Measurements from ENCODE around the gene CCDC85C. TPM values are rescaled to one million over a fixed set of nuclear protein-coding genes. Genes with fewer than 3 reads are reported as not detected.

CCDC85C gene
- total RNA-seq, 1 experiment from 2014 or later, result 35.8 TPM

DNA sequence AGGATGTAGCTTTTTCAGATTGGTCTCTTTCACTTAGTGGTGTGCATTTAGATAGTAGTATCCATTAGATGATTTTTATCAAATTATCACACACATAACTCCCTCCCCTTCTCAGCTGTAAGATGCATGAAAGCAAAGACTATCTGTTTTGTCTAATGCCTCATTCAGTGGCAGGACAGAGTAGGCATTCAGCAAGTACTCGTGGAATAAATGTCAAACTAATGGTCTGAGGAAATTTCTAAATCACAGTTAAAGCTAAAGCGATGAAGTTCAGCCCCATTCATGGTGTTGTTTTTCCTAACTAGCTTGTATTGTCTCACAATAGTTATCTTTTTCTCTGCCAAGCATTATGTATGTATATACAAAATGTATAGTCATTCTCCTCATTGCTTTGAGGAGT, 106.7 kb downstream of the CCDC85C start (continued):
- TF ChIP-seq, protein P1, sequence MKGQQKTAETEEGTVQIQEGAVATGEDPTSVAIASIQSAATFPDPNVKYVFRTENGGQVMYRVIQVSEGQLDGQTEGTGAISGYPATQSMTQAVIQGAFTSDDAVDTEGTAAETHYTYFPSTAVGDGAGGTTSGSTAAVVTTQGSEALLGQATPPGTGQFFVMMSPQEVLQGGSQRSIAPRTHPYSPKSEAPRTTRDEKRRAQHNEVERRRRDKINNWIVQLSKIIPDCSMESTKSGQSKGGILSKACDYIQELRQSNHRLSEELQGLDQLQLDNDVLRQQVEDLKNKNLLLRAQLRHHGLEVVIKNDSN (CRISPR knock-in tag; IDR thresholded peaks at IDR 0.05), result no peak
- TF ChIP-seq SMAD3 (CRISPR knock-in tag; IDR thresholded peaks at IDR 0.05; ENCODE audit: borderline replicate concordance) (no peak), ZNF121 (CRISPR knock-in tag; IDR thresholded peaks at IDR 0.05) (no peak), JUN (CRISPR knock-in tag; IDR thresholded peaks at IDR 0.05) (no peak)
- TF ChIP-seq, protein P2, sequence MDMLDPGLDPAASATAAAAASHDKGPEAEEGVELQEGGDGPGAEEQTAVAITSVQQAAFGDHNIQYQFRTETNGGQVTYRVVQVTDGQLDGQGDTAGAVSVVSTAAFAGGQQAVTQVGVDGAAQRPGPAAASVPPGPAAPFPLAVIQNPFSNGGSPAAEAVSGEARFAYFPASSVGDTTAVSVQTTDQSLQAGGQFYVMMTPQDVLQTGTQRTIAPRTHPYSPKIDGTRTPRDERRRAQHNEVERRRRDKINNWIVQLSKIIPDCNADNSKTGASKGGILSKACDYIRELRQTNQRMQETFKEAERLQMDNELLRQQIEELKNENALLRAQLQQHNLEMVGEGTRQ (CRISPR knock-in tag; IDR thresholded peaks at IDR 0.05), result no peak
- TF ChIP-seq, protein P3, sequence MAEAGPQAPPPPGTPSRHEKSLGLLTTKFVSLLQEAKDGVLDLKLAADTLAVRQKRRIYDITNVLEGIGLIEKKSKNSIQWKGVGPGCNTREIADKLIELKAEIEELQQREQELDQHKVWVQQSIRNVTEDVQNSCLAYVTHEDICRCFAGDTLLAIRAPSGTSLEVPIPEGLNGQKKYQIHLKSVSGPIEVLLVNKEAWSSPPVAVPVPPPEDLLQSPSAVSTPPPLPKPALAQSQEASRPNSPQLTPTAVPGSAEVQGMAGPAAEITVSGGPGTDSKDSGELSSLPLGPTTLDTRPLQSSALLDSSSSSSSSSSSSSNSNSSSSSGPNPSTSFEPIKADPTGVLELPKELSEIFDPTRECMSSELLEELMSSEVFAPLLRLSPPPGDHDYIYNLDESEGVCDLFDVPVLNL (CRISPR knock-in tag; IDR thresholded peaks at IDR 0.05; ENCODE audit: borderline replicate concordance, low read depth), result no peak

DNA sequence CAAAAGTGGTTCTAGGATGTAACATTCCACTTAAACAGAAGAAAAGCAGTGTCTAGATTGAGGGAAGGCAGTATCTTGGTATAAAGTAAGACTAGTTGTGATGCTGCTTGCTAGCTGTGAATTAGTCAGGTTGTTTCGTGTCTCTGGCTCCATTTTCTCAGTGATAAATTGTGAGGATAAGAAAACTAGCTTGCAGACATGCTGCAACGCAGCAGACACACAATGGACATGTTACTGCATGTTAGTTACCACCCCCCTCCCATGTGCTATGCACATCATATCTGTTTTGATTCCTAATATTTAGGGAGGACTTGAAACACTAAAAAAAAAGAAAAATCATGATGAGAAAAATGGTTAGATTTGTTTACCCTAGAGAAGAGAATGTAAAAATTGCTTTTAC, 119.9 kb downstream of the CCDC85C start:
- ChIA-PET POLR2A (no interaction called here), CTCF (no interaction called here)
- Mint-ChIP-seq H3K9me3 (no peaks in the 10 kb centered on the region), H3K36me3 (no peaks in the 10 kb centered on the region), H3K4me3 (no peak overlapping the region), H3K27ac (no peak overlapping the region; the same call in 1 of the 2 replicates), H3K4me1 (peaks cover 20% of the 10 kb centered on the region), H3K27me3 (ENCODE audit: low read depth) (no peaks in the 10 kb centered on the region)
- DNase-seq (ENCODE audit: low spot score) (no peak), ATAC-seq (no peak)
- TF ChIP-seq, protein P4, sequence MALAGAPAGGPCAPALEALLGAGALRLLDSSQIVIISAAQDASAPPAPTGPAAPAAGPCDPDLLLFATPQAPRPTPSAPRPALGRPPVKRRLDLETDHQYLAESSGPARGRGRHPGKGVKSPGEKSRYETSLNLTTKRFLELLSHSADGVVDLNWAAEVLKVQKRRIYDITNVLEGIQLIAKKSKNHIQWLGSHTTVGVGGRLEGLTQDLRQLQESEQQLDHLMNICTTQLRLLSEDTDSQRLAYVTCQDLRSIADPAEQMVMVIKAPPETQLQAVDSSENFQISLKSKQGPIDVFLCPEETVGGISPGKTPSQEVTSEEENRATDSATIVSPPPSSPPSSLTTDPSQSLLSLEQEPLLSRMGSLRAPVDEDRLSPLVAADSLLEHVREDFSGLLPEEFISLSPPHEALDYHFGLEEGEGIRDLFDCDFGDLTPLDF (CRISPR knock-in tag; IDR thresholded peaks at IDR 0.05), result no peak
- TF ChIP-seq TEAD1 (CRISPR knock-in tag; IDR thresholded peaks at IDR 0.05) (no peak), ETV6 (CRISPR knock-in tag; IDR thresholded peaks at IDR 0.05) (no peak), HMGA2 (CRISPR knock-in tag; IDR thresholded peaks at IDR 0.05) (no peak), CREM (CRISPR knock-in tag; IDR thresholded peaks at IDR 0.05) (no peak), MXD4 (CRISPR knock-in tag; IDR thresholded peaks at IDR 0.05; ENCODE audit: borderline replicate concordance) (no peak), ATF1 (CRISPR knock-in tag; IDR thresholded peaks at IDR 0.05) (no peak), ESRRA (CRISPR knock-in tag; IDR thresholded peaks at IDR 0.05; ENCODE audit: borderline replicate concordance) (no peak), ZNF232 (CRISPR knock-in tag; IDR thresholded peaks at IDR 0.05) (no peak)
- TF ChIP-seq, protein P5, sequence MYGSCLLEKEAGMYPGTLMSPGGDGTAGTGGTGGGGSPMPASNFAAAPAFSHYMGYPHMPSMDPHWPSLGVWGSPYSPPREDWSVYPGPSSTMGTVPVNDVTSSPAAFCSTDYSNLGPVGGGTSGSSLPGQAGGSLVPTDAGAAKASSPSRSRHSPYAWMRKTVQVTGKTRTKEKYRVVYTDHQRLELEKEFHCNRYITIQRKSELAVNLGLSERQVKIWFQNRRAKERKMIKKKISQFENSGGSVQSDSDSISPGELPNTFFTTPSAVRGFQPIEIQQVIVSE (CRISPR knock-in tag; IDR thresholded peaks at IDR 0.05; ENCODE audit: borderline replicate concordance), result no peak
- TF ChIP-seq, protein P6, sequence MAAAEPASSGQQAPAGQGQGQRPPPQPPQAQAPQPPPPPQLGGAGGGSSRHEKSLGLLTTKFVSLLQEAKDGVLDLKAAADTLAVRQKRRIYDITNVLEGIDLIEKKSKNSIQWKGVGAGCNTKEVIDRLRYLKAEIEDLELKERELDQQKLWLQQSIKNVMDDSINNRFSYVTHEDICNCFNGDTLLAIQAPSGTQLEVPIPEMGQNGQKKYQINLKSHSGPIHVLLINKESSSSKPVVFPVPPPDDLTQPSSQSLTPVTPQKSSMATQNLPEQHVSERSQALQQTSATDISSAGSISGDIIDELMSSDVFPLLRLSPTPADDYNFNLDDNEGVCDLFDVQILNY (CRISPR knock-in tag; IDR thresholded peaks at IDR 0.05), result no peak
- TF ChIP-seq, protein P7, sequence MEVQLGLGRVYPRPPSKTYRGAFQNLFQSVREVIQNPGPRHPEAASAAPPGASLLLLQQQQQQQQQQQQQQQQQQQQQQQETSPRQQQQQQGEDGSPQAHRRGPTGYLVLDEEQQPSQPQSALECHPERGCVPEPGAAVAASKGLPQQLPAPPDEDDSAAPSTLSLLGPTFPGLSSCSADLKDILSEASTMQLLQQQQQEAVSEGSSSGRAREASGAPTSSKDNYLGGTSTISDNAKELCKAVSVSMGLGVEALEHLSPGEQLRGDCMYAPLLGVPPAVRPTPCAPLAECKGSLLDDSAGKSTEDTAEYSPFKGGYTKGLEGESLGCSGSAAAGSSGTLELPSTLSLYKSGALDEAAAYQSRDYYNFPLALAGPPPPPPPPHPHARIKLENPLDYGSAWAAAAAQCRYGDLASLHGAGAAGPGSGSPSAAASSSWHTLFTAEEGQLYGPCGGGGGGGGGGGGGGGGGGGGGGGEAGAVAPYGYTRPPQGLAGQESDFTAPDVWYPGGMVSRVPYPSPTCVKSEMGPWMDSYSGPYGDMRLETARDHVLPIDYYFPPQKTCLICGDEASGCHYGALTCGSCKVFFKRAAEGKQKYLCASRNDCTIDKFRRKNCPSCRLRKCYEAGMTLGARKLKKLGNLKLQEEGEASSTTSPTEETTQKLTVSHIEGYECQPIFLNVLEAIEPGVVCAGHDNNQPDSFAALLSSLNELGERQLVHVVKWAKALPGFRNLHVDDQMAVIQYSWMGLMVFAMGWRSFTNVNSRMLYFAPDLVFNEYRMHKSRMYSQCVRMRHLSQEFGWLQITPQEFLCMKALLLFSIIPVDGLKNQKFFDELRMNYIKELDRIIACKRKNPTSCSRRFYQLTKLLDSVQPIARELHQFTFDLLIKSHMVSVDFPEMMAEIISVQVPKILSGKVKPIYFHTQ (CRISPR knock-in tag; IDR thresholded peaks at IDR 0.05), result no peak
